HG02938 (cell line): ENCODE measurements around the gene ZKSCAN8.
"Not testable (repeated sequence)": the region's sequence is repeated elsewhere in the genome, so short reads cannot be mapped to it uniquely, and the experiment has no call there.

Experiments used
- ATAC-seq: cut with Tn5 transposase; IDR thresholded peaks from one replicate; pipeline ENCODE4 v1.9.1; 2021; ENCODE audit warnings: mild to moderate bottlenecking, moderate library complexity; ENCODE audit not compliant: unreplicated experiment

ZKSCAN8 gene

DNA sequence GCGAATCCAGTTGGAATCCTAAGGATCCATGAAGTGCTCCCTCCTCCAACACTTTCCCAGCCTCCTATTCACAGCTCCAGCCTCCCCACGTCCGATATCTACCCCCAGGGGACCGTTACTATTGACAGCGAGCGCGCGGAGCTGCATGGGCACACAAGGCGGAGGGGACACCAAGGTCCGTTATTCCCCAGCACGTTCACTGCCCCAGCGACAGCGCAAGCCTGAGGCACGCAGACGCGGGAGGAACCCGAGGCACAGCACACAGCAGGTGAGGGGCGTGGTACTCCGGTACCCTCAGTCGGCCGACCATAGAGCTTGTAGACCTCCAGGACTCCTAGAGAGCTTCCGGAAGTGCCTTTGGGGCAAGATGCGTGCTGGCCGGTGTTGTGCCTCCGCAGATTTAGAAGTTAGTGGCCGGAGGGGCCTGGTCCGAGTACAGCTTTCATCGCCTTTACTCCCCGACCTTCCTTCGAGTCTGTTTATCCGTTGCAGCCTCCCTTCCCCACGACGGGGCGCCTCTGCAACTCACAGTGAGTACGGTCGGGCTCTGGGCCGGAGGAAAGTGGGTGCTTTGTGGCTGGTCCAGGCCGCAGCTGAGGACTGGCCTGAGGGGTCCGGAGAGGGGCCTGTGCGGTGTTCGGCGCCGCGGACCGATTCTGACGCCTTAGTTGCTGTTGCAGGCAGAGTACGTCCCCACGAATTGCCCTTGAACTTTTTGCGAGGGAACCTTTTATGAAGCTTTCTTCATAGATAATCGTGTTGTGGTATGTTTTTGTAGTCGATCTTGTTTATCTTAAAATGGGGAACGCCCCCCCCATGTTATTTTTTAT is at the start of gene ZKSCAN8:
ZKSCAN8 (plus strand) TSS at position 384 of the 830 bp plus-strand sequence. CDS start 6,525 bp downstream, outside the sequence.
- peak; percentile 80 for ATAC-seq

DNA sequence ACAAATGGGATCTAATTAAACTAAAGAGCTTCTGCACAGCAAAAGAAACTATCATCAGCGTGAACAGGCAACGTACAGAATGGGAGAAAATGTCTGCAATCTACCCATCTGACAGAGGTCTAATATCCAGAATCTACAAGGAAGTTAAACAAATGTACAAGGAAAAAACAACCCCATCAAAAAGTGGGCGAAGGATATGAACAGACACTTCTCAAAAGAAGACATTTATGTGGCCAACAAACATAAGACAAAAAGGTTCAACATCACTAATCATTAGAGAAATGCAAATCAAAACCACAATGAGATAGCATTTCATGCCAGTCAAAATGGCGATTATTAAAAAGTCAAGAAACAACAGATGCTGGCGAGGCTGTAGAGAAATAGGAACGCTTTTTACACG is 39.5 kb upstream of the ZKSCAN8 start:
- not testable (repeated sequence) for ATAC-seq

DNA sequence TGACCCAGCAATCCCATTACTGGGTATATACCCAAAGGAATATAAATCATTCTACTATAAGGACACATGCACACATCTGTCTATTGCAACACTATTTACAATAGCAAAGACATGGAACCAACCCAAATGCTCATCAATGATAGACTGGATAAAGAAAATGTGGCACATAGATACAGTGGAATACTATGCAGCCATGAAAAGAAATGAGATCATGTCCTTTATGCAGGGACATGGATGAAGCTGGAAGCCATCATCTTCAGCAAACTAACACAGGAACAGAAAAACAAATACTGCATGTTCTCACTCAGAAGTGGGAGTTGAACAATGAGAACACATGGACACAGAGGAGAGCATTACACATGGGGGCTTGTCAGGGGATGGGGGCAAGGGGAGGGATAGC is 39.0 kb upstream of the ZKSCAN8 start:
- not testable (repeated sequence) for ATAC-seq

DNA sequence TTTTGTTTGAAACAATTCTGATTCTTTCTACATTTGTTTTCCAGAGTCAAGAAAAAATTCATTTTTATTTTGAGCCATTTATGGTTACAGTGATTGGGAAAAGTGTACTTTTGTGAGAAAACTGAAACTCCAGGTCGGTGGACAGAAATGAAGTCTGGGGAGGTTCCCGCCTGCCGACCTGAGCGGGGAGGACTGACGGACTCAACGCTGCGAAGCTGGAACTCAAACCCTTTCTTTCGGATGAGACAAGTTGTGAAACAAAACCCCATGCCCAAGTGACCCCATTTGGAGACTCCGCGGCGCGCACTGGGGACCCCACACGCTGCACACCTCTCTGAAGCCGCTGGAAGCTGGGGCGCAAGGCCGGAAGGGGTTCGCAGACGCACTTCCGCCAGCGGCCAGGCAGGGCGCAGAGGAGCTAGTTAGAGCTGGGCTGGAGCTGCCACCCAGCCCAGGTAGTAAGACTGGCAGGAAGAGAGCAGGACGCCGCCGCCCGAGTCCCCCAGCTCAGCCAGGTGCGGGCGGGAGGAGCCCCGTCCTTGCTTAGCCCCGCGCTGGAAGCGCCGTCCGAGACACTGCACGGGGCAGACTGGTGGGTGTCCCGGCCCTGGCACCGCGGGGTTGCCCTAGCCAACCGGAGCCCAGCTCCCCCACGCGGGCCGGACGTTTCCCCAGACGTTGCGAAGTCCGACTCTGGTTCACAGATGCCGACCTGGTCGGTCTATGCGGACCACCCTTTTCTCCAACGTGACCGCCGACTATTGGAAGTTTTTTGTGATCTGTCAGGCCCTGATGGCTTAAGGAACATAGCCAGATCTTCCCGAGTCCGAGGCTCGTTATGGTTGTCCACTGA is 37.1 kb upstream of the ZKSCAN8 start:
- peak; percentile 96 for ATAC-seq

DNA sequence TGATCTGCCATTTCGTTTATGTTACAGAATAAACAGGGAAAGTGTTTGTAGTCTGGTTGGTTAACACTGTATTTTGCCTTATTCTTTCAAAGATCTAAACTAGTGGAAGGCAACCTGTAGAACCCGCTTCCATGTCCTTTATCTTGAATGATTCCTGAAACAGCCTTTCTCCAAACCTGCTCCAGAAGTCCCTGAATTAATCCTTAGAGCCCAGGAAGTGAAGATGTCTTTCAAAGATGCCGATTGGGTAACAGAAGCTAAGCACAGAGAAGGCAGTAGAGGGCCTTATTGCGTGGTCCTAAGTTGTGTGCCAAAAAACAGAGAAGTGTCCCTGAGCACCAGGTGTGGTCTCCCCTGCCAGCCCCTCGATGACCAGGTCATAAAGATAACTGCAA is 36.4 kb upstream of the ZKSCAN8 start:
- no peak for ATAC-seq

DNA sequence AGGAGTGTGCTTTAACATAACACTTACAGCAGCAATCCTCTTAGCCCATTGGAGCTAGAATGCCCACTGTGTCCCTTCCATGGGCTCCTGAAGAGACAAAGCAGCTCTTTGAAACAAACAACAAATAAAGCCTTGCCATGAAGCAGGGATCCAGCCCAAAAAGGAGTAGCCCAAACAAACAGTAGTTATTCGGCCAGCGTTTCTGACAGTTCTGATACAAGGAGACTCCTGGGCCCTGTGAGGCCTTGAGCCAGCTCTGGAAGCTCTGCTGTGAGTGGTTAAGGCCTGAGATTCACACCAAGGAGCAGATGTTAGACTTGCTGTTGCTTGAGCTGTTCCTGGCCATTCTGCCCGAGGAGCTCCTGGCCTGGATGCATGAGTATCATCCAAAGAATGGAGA is 34.2 kb upstream of the ZKSCAN8 start:
- no peak for ATAC-seq

DNA sequence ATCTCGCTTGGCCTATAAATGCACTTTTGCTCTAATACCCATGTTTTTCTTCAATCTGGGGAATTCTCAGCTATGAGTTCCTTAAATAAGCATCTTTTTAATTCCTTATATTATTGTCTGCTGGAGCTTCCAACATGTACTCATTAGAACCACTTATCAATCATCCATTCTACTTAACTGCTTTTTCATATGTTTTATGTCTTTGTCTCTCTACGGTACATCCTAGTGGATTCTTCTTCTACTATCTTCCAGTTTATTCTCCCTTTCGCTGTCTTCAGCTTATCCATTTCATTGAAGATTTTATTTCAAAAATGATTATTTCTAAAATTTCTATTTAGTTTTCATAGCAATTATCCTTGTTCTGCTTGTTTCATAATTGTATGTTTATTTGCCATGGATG is 29.7 kb upstream of the ZKSCAN8 start:
- ATAC-seq = no peak

DNA sequence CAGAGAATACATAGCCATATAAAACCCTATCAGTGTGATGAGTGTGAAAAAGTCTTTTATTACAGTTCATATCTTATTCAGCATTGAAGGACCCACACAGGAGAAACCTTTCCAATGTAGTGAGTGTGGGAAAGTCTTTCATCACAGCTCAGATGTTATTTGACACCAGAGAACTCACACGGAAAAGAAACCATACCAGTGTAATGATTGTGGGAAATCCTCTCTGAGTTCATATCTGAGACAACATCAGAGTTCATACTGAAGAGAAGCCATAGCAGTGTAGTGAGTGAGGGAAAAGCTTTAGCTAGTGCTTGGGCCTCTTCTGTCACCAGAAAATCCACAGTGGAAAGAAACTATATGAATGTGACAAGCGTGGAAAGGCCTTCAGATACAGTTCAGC is 25.9 kb upstream of the ZKSCAN8 start:
- ATAC-seq = no peak

DNA sequence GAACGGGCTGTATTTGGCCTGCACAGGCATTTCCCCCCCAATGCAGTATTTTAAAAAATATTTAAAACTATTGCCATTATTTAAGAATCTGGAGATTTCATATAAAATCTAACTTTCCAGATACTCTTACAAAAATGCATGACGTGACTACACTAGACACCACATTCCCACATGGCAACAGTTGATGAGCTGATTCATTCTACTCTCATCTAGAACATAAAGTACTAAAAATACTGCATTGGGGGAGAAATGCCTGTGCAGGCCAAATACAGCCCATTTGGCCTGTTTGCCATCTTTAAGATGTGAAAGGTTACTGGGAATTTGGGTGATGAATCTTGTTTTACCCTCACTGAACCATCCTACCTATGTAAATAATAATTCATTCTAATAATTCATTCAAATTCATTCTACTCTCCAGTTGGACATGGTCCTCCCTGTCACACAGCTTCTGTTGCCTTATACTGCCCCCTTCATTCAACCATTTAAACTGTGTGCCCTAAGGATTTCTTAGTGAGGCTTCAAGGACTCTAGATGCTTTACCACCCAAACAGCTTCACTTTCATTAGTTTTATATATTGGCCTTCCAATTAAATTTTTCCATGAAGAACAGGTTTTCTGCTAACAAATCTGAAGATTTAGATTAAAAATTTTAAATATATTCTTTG is 24.2 kb upstream of the ZKSCAN8 start:
- ATAC-seq = no peak

DNA sequence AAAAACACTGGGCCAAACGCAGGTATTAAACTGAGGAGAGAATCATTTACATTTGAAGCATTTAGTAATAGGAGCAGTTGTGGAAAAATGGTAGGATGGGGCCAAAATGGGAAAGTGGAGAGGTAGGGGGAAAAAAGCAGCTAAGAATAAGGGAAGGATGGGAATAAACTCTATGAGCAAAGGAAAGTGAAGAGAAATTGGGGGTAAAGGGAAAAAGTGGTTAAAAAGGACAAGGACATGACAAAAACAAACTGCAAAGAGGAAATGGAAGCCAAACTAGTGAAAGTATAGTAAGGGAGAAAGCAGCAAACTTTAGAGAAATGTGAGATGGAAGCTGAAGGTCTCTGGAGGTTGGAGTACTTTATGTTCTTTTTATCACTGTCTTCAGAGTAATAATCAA is 23.5 kb upstream of the ZKSCAN8 start:
- ATAC-seq = no peak

DNA sequence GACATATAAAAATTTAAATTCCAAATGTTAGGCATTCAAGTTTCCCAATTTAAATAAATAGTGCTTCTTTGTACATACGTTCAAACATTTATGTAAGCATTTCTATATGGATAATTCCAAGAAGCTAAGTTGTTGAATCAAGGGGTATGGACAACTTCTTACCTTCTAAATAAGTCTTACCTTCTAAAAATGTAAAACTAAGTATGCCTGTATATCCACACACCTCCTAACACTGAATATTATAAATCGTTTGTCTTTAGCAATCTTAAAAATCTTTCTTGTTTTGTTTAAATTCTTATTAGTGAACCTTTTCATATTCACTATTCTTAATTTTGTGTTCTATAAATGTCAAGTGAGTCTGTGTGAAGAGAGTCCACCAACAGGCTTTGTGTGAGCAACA is 19.8 kb upstream of the ZKSCAN8 start:
- no peak for ATAC-seq

DNA sequence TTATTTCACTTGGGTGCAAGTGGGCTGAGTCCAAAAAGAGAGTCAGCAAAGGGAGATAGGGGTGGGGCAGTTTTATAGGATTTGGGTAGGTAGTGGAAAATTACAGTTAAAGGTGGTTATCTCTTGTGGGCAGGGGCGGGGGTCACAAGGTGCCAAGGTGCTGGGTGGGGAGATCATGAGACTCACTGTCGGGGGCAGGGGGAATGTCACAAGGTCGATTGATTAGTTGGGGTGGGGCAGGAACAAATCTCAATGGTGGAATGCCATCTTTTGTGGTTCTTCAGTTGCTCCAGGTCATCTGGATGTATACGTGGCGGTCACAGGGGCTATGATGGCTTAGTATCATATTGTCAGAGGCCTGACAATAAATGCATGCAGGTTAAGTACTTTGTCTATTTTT is 19.4 kb upstream of the ZKSCAN8 start:
- ATAC-seq = not testable (repeated sequence)

DNA sequence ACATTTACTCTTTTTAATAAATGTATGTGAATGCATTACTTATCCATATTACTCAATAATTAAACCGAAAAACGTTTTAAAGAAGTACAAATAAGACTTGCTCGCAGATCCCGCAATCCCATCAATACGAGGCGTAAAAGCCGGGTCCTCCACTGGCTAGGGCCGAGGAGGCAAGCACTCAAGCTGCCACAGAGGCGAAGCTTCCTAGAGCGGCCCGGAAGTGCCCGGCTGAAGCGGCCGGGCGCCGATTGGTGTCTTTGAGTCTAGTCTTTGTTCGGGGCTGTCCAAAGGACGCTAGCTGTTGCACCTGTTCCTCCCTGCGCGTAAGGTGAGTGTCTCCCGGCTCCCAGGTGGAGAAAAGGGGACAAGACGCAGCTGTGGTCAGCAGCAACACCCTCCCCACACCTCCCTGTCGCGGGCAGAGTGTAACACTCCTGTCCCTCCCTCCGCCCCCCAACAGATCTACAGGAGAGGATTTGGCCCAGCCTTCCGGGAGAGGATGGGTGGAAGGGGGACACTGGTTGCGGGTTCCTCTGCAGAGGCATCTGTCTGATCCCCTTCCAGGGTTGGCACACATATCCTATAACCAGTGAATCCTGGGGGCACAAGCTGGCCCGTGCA is 17.2 kb upstream of the ZKSCAN8 start, which contains the start of gene ZSCAN16:
ZSCAN16 (plus strand) TSS at position 260 of the 621 bp plus-strand sequence. CDS start 835 bp downstream, outside the sequence.
- ATAC-seq = peak; percentile 92

DNA sequence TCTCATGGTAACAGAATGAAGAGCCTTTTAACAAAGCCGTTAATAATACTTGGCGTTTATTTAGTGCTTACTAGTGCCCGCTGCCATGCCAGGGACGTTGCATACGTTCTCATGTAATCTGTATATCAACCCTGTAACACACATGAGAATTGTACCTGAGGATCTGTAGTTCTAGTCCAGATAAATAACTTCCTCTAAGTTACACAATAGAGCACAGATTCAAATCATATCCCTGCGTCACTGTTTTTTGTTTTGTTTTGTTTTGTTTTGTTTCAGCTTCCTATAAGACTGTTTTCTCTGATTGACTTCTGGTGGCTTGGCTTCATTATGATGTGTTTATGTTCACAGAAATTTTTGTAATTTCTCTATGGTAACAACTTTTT is 16.7 kb upstream of the ZKSCAN8 start:
- ATAC-seq = no peak

DNA sequence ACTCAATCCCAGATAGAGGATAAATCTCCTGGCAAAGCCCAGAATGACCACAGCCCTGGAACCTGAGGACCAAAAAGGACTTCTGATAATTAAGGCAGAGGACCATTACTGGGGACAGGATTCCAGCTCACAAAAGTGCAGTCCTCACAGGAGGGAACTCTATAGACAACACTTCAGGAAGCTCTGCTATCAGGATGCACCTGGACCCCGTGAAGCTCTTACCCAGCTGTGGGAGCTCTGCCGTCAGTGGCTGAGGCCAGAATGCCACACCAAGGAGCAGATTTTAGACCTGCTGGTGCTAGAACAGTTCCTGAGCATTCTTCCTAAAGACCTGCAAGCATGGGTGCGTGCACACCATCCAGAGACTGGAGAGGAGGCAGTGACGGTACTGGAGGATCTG is 16.3 kb upstream of the ZKSCAN8 start:
- ATAC-seq = no peak

DNA sequence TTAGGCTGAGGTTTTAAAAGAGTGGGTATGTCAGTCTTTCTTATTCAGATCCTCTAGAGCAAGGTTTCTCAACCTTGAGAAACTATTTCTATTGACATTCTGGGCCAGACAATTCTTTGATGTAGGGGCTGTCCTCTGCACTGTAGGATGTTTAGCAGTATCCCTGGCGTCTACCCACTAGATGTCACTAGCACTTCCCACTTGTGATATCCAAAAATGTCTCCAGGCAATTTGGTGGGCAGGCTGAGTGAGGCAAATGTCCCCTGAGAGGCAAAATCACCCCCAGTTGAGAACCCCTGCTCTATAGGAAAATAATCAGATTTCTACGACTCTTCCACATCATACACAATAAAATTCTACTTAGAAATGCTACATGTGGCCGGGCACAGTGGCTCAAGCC is 7.7 kb upstream of the ZKSCAN8 start:
- no peak for ATAC-seq

DNA sequence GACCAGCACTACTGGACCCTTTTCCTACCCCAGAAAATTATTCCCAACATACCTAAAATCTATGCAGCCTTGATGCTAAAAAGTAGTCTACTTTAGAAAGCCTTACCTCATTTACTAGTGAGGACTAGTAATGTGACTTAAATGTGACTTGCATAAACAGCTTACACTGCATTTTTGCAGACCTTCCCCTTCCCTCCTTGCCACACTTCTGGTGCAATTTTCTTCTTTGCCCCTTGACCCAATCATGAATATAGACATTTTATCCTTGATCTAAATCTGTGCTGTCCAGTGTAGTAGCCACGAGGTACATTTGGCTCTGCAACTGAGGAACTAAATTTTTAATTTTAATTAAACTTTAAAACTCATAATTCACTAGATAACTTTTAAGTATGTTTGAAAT is 7.0 kb upstream of the ZKSCAN8 start:
- no peak for ATAC-seq

DNA sequence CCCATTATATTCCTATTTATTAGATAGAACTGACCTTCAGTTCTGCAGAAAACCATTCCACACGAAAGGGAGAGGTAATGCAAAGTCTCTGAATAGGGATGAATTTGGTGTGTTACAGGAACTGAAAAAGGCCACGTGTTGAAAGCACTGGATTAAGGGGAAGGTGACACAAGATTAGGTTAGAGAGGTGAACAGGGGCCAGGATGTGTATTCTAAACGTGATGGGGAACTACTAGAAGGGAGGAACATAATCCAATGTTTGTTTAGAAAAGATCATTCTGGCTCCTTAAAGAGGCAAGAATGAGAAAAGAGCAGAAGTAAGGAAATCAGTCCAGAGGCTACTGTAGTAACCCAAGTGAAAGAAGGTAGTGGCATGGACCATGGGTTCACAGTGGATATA is 6.3 kb upstream of the ZKSCAN8 start:
- no peak for ATAC-seq

DNA sequence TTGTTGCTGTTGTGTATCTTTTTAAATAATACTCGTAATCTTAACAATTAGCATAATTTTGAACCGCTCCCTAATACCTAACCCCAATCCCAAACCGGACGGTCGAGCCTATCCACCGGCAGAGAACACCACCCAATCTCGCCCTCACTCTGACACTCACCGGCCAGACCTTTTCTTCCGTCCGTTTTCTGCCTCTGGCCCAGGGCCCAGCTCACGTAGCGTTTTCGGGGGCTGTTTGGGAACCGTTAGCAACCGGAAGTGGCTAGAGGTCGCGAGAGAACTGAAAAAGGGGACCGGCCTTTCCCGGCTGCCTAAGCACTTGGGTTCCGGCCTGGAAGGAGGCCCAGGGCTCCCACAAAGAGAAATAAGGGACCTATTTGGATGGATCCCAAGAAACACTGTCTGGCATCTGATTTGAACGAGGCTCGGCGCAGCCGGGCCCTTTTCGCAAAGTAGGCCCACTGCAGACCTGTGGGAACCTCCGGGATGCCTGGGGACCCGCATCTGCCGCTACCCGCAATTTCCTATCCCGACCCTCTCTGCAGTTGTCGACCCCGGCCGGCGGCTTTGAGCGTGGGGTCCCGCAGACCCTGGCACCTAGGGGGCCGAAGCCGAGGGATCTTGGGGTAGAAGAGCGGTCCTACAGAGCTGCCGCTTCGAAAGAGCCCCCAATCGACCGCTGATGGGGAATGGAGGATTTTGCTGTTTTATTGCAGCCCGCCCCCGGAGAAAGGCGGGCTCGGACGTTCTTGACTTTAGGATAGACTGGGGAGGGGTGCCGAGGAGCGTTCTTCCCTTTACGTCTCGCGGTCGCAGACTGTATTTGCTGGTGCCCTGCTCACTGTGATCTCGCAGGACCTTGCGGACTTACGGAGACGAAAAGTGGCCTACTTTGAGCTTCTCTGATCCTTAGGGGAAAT is 4.8 kb upstream of the ZKSCAN8 start:
- ATAC-seq = peak; percentile 58

DNA sequence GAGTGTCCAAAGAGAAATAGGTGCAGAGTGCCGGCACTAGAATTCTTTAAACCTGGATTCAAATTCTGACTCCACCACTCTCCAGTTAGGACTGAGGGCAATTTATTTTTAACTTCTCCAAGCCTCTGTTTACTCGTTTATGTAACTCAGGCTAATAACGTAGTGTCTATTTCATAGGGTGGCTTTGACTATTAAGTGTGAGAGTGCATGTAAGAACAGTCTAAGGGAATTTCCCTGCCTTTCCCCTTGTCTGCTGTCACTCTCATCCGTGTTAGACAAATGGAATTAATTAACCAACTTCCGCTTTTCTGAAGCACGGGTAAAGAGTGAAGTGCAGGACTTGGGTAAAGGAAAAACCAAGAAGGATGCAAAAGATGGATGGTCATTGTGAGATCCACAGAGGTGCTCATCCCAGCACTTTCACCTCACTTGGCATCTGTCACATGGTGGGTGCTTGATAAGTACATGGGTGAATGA is 4.1 kb upstream of the ZKSCAN8 start:
- no peak for ATAC-seq
